GM12892 (cell line): Measurements from ENCODE around the gene MED15.

ENCODE experiments used
- POLR2A ChIP-seq: IDR thresholded peaks from 2 replicates; pipeline ENCODE4 v1.6.1; 2011; ENCODE audit warnings: low read depth, low read length, control low read depth
- POLR2AphosphoS5 ChIP-seq: IDR thresholded peaks from 2 replicates; pipeline ENCODE4 v1.6.1; 2011; ENCODE audit warnings: low read depth, low read length, control low read depth

DNA sequence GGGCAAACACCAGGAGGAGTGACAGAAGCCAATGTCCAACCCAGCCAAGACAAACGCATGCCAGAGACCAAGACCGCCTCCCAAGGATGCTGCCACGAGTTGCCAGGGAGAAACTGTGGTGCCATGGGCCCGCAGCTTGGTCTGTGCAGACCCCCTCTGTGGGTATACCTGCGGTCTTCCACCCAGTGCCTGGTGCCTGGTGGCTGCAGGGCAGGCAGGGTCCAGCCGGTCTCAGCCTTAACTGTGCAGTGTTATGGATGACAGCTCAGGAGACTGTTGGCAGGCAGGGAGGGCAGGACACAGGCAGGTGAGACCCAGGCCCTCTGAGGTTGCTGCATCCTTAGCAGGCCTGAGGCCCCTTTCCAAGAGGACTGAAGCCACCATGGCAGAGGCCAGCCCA, 97.9 kb downstream of the MED15 start:
- TF ChIP-seq POLR2AphosphoS5 = no peak
- no peak for TF ChIP-seq POLR2A
